IPS DF 6.9 (cell line): ENCODE data around the gene SAMM50.

Source experiments
- DNase-seq: peaks from one replicate; pipeline ENCODE4 v3.0.0-alpha.2; 2013; ENCODE audit warnings: low read depth, low spot score
- H3K27ac ChIP-seq: one replicate; pipeline ENCODE4 v1.5.1; 2013; ENCODE audit warnings: low read length, control low read depth
- H3K27me3 ChIP-seq: 2 replicates; pipeline ENCODE4 v1.6.1; 2013; ENCODE audit warnings: mild to moderate bottlenecking, low read length; ENCODE audit not compliant: control insufficient read depth, insufficient read depth
- H3K36me3 ChIP-seq: 2 replicates; pipeline ENCODE4 v1.6.1; 2013; ENCODE audit warnings: low read length; ENCODE audit not compliant: control insufficient read depth, insufficient read depth
- H3K4me1 ChIP-seq: 2 replicates; pipeline ENCODE4 v1.6.1; 2013; ENCODE audit warnings: low read length; ENCODE audit not compliant: control insufficient read depth, insufficient read depth
- H3K4me3 ChIP-seq: 2 replicates; pipeline ENCODE4 v1.5.1; 2013; ENCODE audit warnings: mild to moderate bottlenecking, low read length
- H3K9me3 ChIP-seq: 2 replicates; pipeline ENCODE4 v1.6.1; 2013; ENCODE audit warnings: low read length, inconsistent platforms; ENCODE audit not compliant: control insufficient read depth, insufficient read depth
- WGBS: extraction: QIAGEN DNeasy Blood & Tissue Kit; methylation state at CpG from one replicate; pipeline ENCODE4 v1.1.7; 2013; ENCODE audit warnings: mixed read lengths, missing lambda C conversion rate; ENCODE audit not compliant: insufficient read length, insufficient coverage; 5-methylcytosine and 5-hydroxymethylcytosine counted together

Gene SAMM50

GRCh38 chr22:43964314-43964857 is 9.1 kb downstream of the SAMM50 start:
- WGBS = no CpG with 5 or more reads among the region's 10 CpGs
- H3K4me1 ChIP-seq = no peaks in the 10 kb centered on the region
- H3K27me3 ChIP-seq = no peaks in the 10 kb centered on the region
- H3K27ac ChIP-seq = no peak overlapping the region
- H3K9me3 ChIP-seq = no peaks in the 10 kb centered on the region
- no peak for DNase-seq
- peaks cover 12% of the 10 kb centered on the region for H3K36me3 ChIP-seq
- no peak overlapping the region for H3K4me3 ChIP-seq

- Histone ChIP-seq H3K36me3 (peaks cover 16% of the 10 kb centered on the region), H3K27ac (no peak overlapping the region), H3K9me3 (no peaks in the 10 kb centered on the region), H3K4me1 (no peaks in the 10 kb centered on the region), H3K4me3 (no peak overlapping the region), H3K27me3 (no peaks in the 10 kb centered on the region)
- no CpG with 5 or more reads among the region's 7 CpGs for WGBS
- no peak for DNase-seq
Observed at GRCh38 chr22:43967069-43967468, 11.8 kb downstream of the SAMM50 start.

GRCh38 chr22:43968614-43969013 is 13.4 kb downstream of the SAMM50 start:
- Histone ChIP-seq H3K27me3 (no peaks in the 10 kb centered on the region), H3K27ac (no peak overlapping the region), H3K4me3 (no peak overlapping the region), H3K9me3 (no peaks in the 10 kb centered on the region), H3K4me1 (no peaks in the 10 kb centered on the region), H3K36me3 (peaks cover 21% of the 10 kb centered on the region)
- no peak for DNase-seq
- no CpG with 5 or more reads among the region's 7 CpGs for WGBS

- Histone ChIP-seq H3K9me3 (no peaks in the 10 kb centered on the region), H3K27ac (no peak overlapping the region), H3K4me1 (no peaks in the 10 kb centered on the region), H3K27me3 (no peaks in the 10 kb centered on the region), H3K36me3 (peaks cover 18% of the 10 kb centered on the region), H3K4me3 (no peak overlapping the region)
- no peak for DNase-seq
- WGBS = no CpG with 5 or more reads among the region's 19 CpGs
Observed at GRCh38 chr22:43969021-43969878, 14.0 kb downstream of the SAMM50 start.

GRCh38 chr22:43969989-43970755 is 14.9 kb downstream of the SAMM50 start:
- WGBS = 100% methylated on average over 1 of the region's 8 CpGs
- Histone ChIP-seq H3K27me3 (no peaks in the 10 kb centered on the region), H3K27ac (no peak overlapping the region), H3K4me3 (no peak overlapping the region), H3K36me3 (peaks cover 20% of the 10 kb centered on the region), H3K4me1 (no peaks in the 10 kb centered on the region), H3K9me3 (no peaks in the 10 kb centered on the region)
- DNase-seq = no peak

- no peak for DNase-seq
- no peaks in the 10 kb centered on the region for H3K27me3 ChIP-seq
- H3K4me3 ChIP-seq = no peak overlapping the region
- WGBS = no CpG with 5 or more reads among the region's 8 CpGs
- no peak overlapping the region for H3K27ac ChIP-seq
- H3K4me1 ChIP-seq = no peaks in the 10 kb centered on the region
- peaks cover 26% of the 10 kb centered on the region for H3K36me3 ChIP-seq
- H3K9me3 ChIP-seq = no peaks in the 10 kb centered on the region
Observed at GRCh38 chr22:43971112-43971511, 15.9 kb downstream of the SAMM50 start.

- Histone ChIP-seq H3K36me3 (peaks cover 34% of the 10 kb centered on the region), H3K4me3 (no peak overlapping the region), H3K4me1 (no peaks in the 10 kb centered on the region), H3K27me3 (no peaks in the 10 kb centered on the region), H3K27ac (no peak overlapping the region), H3K9me3 (no peaks in the 10 kb centered on the region; the same call in 1 of the 2 replicates)
- no peak for DNase-seq
- WGBS = no CpG with 5 or more reads among the region's 10 CpGs
Observed at GRCh38 chr22:43972931-43973462, 17.8 kb downstream of the SAMM50 start.

- WGBS = no CpG with 5 or more reads among the region's 19 CpGs
- no peaks in the 10 kb centered on the region; the same call in 1 of the 2 replicates for H3K9me3 ChIP-seq
- no peaks in the 10 kb centered on the region for H3K4me1 ChIP-seq
- no peak overlapping the region for H3K4me3 ChIP-seq
- no peak overlapping the region for H3K27ac ChIP-seq
- DNase-seq = no peak
- no peaks in the 10 kb centered on the region for H3K27me3 ChIP-seq
- H3K36me3 ChIP-seq = peaks cover 31% of the 10 kb centered on the region
Observed at GRCh38 chr22:43974028-43974545, 18.8 kb downstream of the SAMM50 start.

GRCh38 chr22:43975041-43975440 is 19.8 kb downstream of the SAMM50 start:
- Histone ChIP-seq H3K27ac (no peak overlapping the region), H3K36me3 (peaks cover 32% of the 10 kb centered on the region), H3K4me3 (no peak overlapping the region), H3K4me1 (no peaks in the 10 kb centered on the region), H3K9me3 (no peaks in the 10 kb centered on the region; the same call in 1 of the 2 replicates), H3K27me3 (no peaks in the 10 kb centered on the region)
- no CpG with 5 or more reads among the region's 4 CpGs for WGBS
- no peak for DNase-seq
